Progenitor cell of endocrine pancreas (in vitro differentiated cells): ENCODE measurements around the gene MSI2. TPM values are rescaled to one million over a fixed set of nuclear protein-coding genes. Genes with fewer than 3 reads are reported as not detected.
A peak's percentile ranks its signal among the peaks of the same experiment; 100 is the strongest.

ENCODE experiments used
- DNase-seq: peaks from one replicate; pipeline ENCODE4 v3.0.0; 2021; ENCODE audit warnings: low spot score; ENCODE audit not compliant: unreplicated experiment
- H3K27ac Mint-ChIP-seq: 2 replicates; pipeline ENCODE4 v1.8.0; 2021; ENCODE audit warnings: mild to moderate bottlenecking, moderate library complexity, mixed read lengths
- H3K27me3 Mint-ChIP-seq: 2 replicates; pipeline ENCODE4 v1.8.0; 2021; ENCODE audit warnings: mixed read lengths
- H3K36me3 Mint-ChIP-seq: 2 replicates; pipeline ENCODE4 v1.8.0; 2022; ENCODE audit warnings: mixed read lengths; ENCODE audit not compliant: insufficient read depth
- H3K4me1 Mint-ChIP-seq: 2 replicates; pipeline ENCODE4 v1.8.0; 2021; ENCODE audit warnings: low read depth, mixed read lengths
- H3K4me3 Mint-ChIP-seq: 2 replicates; pipeline ENCODE4 v1.8.0; 2021; ENCODE audit warnings: low read depth, mild to moderate bottlenecking, moderate library complexity, mixed read lengths
- H3K9me3 Mint-ChIP-seq: 2 replicates; pipeline ENCODE4 v1.8.0; 2021; ENCODE audit warnings: low read depth, mixed read lengths
- CTCF ChIP-seq: fragments of 200-600 bp; sonication (generic); IDR thresholded peaks from one replicate; pipeline ENCODE4 v1.5.0; 2021; ENCODE audit warnings: antibody characterized with exemption, mild to moderate bottlenecking; ENCODE audit not compliant: unreplicated experiment
- total RNA-seq: library from RNA; stranded (reverse); gene quantifications from 2 replicates; pipeline ENCODE4 v1.2.1, GENCODE V29; 2021

Gene MSI2
- total RNA-seq, 1 donor from 2014 or later = 164 TPM

DNA sequence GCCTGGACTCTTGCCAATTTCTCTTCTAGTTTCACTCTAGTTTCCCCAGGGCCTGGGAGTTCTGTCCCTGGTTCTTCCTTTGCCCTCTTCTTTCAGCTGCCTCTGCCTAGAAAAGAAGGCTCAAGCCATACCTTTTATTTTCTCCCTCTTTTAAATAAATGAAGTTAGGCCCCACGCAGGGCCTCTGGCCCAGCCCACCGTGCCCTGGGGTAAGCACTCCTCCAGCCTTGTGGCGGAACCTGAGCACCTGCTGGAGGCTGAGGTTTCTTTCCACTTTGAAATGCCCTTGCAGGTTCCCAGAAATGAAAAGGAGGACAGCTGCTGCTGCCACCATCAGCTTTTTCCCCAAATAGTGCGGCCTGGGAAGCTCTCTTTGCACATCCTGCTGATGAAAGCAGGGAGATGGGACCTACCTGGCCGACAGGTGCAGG is 349.4 kb downstream of the MSI2 start:
- Mint-ChIP-seq H3K27ac (no peak overlapping the region), H3K36me3 (no peaks in the 10 kb centered on the region), H3K4me1 (peaks cover 35% of the 10 kb centered on the region), H3K27me3 (no peaks in the 10 kb centered on the region), H3K9me3 (no peaks in the 10 kb centered on the region), H3K4me3 (no peak overlapping the region)
- no peak for TF ChIP-seq CTCF
- no peak for DNase-seq

GRCh38 chr17:57606111-57606875 is 350.0 kb downstream of the MSI2 start:
- Mint-ChIP-seq H3K4me1 (peaks cover 35% of the 10 kb centered on the region), H3K36me3 (no peaks in the 10 kb centered on the region)
- TF ChIP-seq CTCF = no peak

DNA sequence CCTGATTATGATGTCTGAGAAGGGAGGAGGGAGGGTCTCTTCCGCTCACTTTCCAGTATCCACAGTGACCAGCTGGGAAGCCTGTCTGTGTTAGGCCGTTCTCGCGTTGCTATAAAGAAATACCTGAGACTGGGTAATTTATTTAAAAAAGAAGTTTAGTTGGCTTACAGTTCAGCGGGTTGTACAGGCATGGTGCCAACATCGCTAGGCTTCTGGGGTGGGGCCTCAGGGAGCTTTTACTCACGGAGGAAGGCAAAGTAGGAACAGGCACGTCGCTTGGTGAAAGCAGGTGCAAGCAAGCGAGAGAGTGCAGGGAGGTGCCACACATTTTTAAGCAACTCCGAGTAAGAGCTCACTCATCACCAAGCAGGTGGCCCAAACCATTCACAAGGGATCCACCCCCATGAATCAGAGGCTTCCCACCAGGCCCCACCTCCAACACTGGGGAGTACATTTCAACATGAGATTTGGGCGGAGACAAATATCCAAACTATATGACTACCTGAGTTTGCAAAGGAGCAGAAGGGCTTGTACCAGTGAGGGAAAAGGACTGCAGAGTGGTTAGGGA is 351.3 kb downstream of the MSI2 start:
- TF ChIP-seq CTCF = no peak
- H3K27ac Mint-ChIP-seq = no peak overlapping the region
- no peaks in the 10 kb centered on the region for H3K27me3 Mint-ChIP-seq
- H3K4me1 Mint-ChIP-seq = peaks cover 35% of the 10 kb centered on the region
- H3K4me3 Mint-ChIP-seq = no peak overlapping the region
- DNase-seq = no peak
- no peaks in the 10 kb centered on the region for H3K9me3 Mint-ChIP-seq
- no peaks in the 10 kb centered on the region for H3K36me3 Mint-ChIP-seq

More at GRCh38 chr17:57606111-57606875, 350.0 kb downstream of the MSI2 start:
- H3K27ac Mint-ChIP-seq = peak overlapping the region; percentile 27
- no peak overlapping the region for H3K4me3 Mint-ChIP-seq
- no peak for DNase-seq
- no peaks in the 10 kb centered on the region for H3K27me3 Mint-ChIP-seq
- no peaks in the 10 kb centered on the region for H3K9me3 Mint-ChIP-seq

DNA sequence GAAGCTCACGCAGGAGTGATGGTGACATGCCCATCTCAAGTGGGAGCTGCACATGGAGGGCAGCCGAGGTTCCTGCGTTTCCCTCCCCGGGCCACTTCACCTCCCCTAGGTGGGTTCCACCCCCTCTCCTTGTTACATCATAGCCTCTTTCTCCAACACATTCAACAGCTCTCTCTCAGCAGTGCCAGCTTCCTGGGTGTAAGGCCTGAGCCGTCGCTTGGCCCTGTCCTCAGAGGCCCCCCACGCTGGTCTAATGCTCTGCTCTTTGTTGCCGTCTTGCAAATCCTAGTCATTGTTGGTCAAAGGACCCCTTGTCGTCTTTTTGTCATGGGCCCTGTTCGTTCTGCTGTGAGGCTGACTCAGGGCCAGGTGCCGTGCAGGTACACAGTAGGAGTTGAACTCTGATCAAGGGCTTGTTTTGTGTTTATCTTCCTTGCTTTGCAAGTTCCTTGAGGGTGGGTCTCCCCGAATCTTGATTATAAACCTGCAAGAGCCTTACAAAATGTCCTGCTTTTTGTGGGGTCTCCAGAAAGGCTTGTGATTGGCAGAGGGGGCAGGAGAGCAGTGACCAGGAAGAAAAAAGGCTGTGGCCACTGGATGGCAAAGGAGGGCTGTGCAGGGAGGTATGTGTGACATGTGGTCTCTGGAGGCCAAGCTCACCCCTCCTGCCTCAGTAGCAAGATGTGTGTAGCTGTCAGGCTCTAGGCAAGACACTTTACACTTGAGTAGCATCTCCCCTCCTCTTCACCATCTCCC is 352.2 kb downstream of the MSI2 start:
- H3K27ac Mint-ChIP-seq = peak overlapping the region; percentile 34
- no peak overlapping the region for H3K4me3 Mint-ChIP-seq
- no peaks in the 10 kb centered on the region for H3K27me3 Mint-ChIP-seq
- H3K4me1 Mint-ChIP-seq = peaks cover 35% of the 10 kb centered on the region
- TF ChIP-seq CTCF = no peak
- no peaks in the 10 kb centered on the region for H3K36me3 Mint-ChIP-seq
- no peaks in the 10 kb centered on the region for H3K9me3 Mint-ChIP-seq
- no peak for DNase-seq

DNA sequence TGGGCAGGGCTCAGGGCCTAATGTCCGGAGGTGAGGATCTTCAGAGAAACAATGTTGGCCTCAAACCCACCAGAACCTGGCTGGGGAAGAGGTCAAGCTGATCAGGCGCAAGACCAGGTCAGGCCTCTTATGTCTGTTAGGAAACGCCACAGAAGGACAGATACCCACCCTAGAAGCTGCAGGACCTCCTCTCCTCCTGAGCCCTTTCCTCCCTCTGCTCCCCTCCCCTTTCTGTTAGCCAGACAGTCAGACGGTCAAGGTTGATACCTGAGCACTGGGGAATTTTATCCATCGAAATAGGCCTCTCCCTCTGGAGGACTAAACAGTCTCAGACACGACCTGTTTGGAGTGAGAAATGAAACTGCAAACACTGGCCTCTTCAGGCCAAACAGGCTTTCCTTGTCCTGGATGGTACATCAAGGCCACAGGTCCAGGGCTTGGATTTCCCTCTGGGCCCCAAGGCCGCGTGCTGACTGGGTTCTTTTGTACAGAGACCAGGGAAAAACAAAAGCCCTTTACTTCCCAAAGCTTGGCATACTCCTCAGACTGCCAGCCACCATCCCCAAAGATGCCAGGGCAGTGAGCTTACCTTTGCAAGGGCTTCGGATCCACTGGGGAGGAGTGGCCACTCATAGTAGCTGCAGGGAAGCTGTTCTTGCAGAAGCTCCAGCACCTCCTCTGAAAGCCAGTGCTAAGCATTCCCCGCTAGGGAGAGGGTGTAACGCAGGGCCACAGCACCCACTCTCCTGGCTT is 353.0 kb downstream of the MSI2 start:
- peak overlapping the region; percentile 78 for H3K27ac Mint-ChIP-seq
- peaks cover 30% of the 10 kb centered on the region for H3K4me1 Mint-ChIP-seq
- no peak for TF ChIP-seq CTCF
- no peak for DNase-seq
- no peaks in the 10 kb centered on the region for H3K36me3 Mint-ChIP-seq
- no peak overlapping the region for H3K4me3 Mint-ChIP-seq
- H3K9me3 Mint-ChIP-seq = no peaks in the 10 kb centered on the region
- no peaks in the 10 kb centered on the region for H3K27me3 Mint-ChIP-seq
